ACC112 (cell line): ENCODE data around the gene SFXN1.

ENCODE experiments used
- H2AFZ ChIP-seq: fragments of 200-600 bp; sonication (generic); one replicate; pipeline ENCODE4 v1.6.0; 2017; ENCODE audit warnings: antibody characterized with exemption, low read length; ENCODE audit not compliant: unreplicated experiment
- H3K27ac ChIP-seq: fragments of 200-600 bp; sonication (generic); 2 replicates; pipeline ENCODE4 v1.5.1; 2014; ENCODE audit warnings: low read depth, mild to moderate bottlenecking, antibody characterized with exemption, low read length, moderate library complexity
- H3K27me3 ChIP-seq: fragments of 200-600 bp; sonication (generic); 2 replicates; pipeline ENCODE4 v1.6.1; 2014; ENCODE audit warnings: mild to moderate bottlenecking, antibody characterized with exemption, low read length, moderate library complexity, mixed read lengths; ENCODE audit not compliant: insufficient read depth
- H3K36me3 ChIP-seq: fragments of 200-600 bp; sonication (generic); 2 replicates; pipeline ENCODE4 v1.6.1; 2016; ENCODE audit warnings: mild to moderate bottlenecking, antibody characterized with exemption, low read length, moderate library complexity, mixed read lengths; ENCODE audit not compliant: insufficient read depth
- H3K4me1 ChIP-seq: fragments of 200-600 bp; sonication (generic); one replicate; pipeline ENCODE4 v1.6.1; 2016; ENCODE audit warnings: low read length, mixed read lengths; ENCODE audit not compliant: insufficient read depth, unreplicated experiment, control insufficient read depth
- H3K4me3 ChIP-seq: fragments of 200-600 bp; sonication (generic); 2 replicates; pipeline ENCODE4 v1.5.1; 2014; ENCODE audit warnings: mild to moderate bottlenecking, low read depth, low read length
- H3K79me2 ChIP-seq: fragments of 200-600 bp; sonication (generic); one replicate; pipeline ENCODE4 v1.6.0; 2016; ENCODE audit warnings: low read length; ENCODE audit not compliant: control insufficient read depth, unreplicated experiment, insufficient read depth

Gene SFXN1

GRCh38 chr5:175541264-175541663 lies 62.9 kb downstream of the SFXN1 start:
- Histone ChIP-seq H3K27me3 (peaks cover 26% of the 10 kb centered on the region), H3K27ac (no peak overlapping the region), H3K4me1 (no peaks in the 10 kb centered on the region), H3K36me3 (no peaks in the 10 kb centered on the region), H3K4me3 (no peak overlapping the region), H2AFZ (no peak overlapping the region), H3K79me2 (no peaks in the 10 kb centered on the region)

GRCh38 chr5:175542232-175542965 lies 64.0 kb downstream of the SFXN1 start:
- Histone ChIP-seq H3K79me2 (no peaks in the 10 kb centered on the region), H3K36me3 (no peaks in the 10 kb centered on the region), H3K4me3 (no peak overlapping the region), H3K27ac (no peak overlapping the region), H3K4me1 (no peaks in the 10 kb centered on the region), H3K27me3 (peaks cover 30% of the 10 kb centered on the region), H2AFZ (no peak overlapping the region)

- H2AFZ ChIP-seq: no peak overlapping the region
- H3K36me3 ChIP-seq: no peaks in the 10 kb centered on the region
- no peaks in the 10 kb centered on the region for H3K79me2 ChIP-seq
- peaks cover 35% of the 10 kb centered on the region for H3K27me3 ChIP-seq
- no peak overlapping the region for H3K4me3 ChIP-seq
- no peaks in the 10 kb centered on the region for H3K4me1 ChIP-seq
- H3K27ac ChIP-seq: no peak overlapping the region
Measured at GRCh38 chr5:175542966-175543235, 64.5 kb downstream of the SFXN1 start.

GRCh38 chr5:175544108-175544511 lies 65.8 kb downstream of the SFXN1 start:
- H3K4me3 ChIP-seq: no peak overlapping the region

GRCh38 chr5:175544586-175544985 lies 66.2 kb downstream of the SFXN1 start:
- H3K4me1 ChIP-seq: no peaks in the 10 kb centered on the region
- H3K36me3 ChIP-seq: no peaks in the 10 kb centered on the region
- H2AFZ ChIP-seq: no peak overlapping the region

More at GRCh38 chr5:175544108-175544511, 65.8 kb downstream of the SFXN1 start:
- peaks cover 48% of the 10 kb centered on the region for H3K27me3 ChIP-seq
- H2AFZ ChIP-seq: no peak overlapping the region
- H3K27ac ChIP-seq: no peak overlapping the region
- H3K79me2 ChIP-seq: no peaks in the 10 kb centered on the region
- no peaks in the 10 kb centered on the region for H3K36me3 ChIP-seq
- no peaks in the 10 kb centered on the region for H3K4me1 ChIP-seq

GRCh38 chr5:175547842-175548241 lies 69.5 kb downstream of the SFXN1 start:
- no peaks in the 10 kb centered on the region for H3K79me2 ChIP-seq
- H3K27ac ChIP-seq: no peak overlapping the region
- peaks cover 64% of the 10 kb centered on the region for H3K27me3 ChIP-seq
- H2AFZ ChIP-seq: no peak overlapping the region
- no peaks in the 10 kb centered on the region for H3K36me3 ChIP-seq
- no peaks in the 10 kb centered on the region for H3K4me1 ChIP-seq
- no peak overlapping the region for H3K4me3 ChIP-seq

More at GRCh38 chr5:175544586-175544985, 66.2 kb downstream of the SFXN1 start:
- H3K27ac ChIP-seq: no peak overlapping the region
- peaks cover 49% of the 10 kb centered on the region for H3K27me3 ChIP-seq
- no peak overlapping the region for H3K4me3 ChIP-seq
- H3K79me2 ChIP-seq: no peaks in the 10 kb centered on the region

GRCh38 chr5:175548626-175549311 lies 70.4 kb downstream of the SFXN1 start:
- peaks cover 57% of the 10 kb centered on the region for H3K27me3 ChIP-seq
- no peaks in the 10 kb centered on the region for H3K79me2 ChIP-seq
- no peak overlapping the region for H2AFZ ChIP-seq
- no peak overlapping the region for H3K27ac ChIP-seq
- H3K4me1 ChIP-seq: no peaks in the 10 kb centered on the region
- no peak overlapping the region for H3K4me3 ChIP-seq
- no peaks in the 10 kb centered on the region for H3K36me3 ChIP-seq

GRCh38 chr5:175550055-175550805 lies 71.9 kb downstream of the SFXN1 start:
- no peaks in the 10 kb centered on the region for H3K36me3 ChIP-seq
- H3K4me3 ChIP-seq: no peak overlapping the region
- no peaks in the 10 kb centered on the region for H3K79me2 ChIP-seq
- no peak overlapping the region for H3K27ac ChIP-seq
- H3K4me1 ChIP-seq: no peaks in the 10 kb centered on the region
- H3K27me3 ChIP-seq: peaks cover 54% of the 10 kb centered on the region
- no peak overlapping the region for H2AFZ ChIP-seq

GRCh38 chr5:175551266-175551665 lies 72.9 kb downstream of the SFXN1 start:
- H3K27me3 ChIP-seq: peaks cover 49% of the 10 kb centered on the region
- no peaks in the 10 kb centered on the region for H3K79me2 ChIP-seq
- H3K36me3 ChIP-seq: no peaks in the 10 kb centered on the region
- H3K4me3 ChIP-seq: no peak overlapping the region
- no peaks in the 10 kb centered on the region for H3K4me1 ChIP-seq
- no peak overlapping the region for H2AFZ ChIP-seq
- H3K27ac ChIP-seq: no peak overlapping the region

GRCh38 chr5:175554296-175554695 lies 75.9 kb downstream of the SFXN1 start:
- no peaks in the 10 kb centered on the region for H3K36me3 ChIP-seq
- no peaks in the 10 kb centered on the region for H3K4me1 ChIP-seq
- peaks cover 25% of the 10 kb centered on the region for H3K27me3 ChIP-seq
- H3K27ac ChIP-seq: no peak overlapping the region
- H2AFZ ChIP-seq: no peak overlapping the region
- H3K4me3 ChIP-seq: no peak overlapping the region
- no peaks in the 10 kb centered on the region for H3K79me2 ChIP-seq
